GM21360 (cell line): ENCODE measurements around the gene ATXN7L1.
A peak's percentile ranks its signal among the peaks of the same experiment; 100 is the strongest.

Experiments
- ATAC-seq: cut with Tn5 transposase; IDR thresholded peaks from one replicate; pipeline ENCODE4 v1.9.1; 2021; ENCODE audit warnings: mild to moderate bottlenecking, moderate library complexity; ENCODE audit not compliant: unreplicated experiment

ATXN7L1 gene

GRCh38 chr7:105594034-105594433 is 282.4 kb downstream of the ATXN7L1 start:
- no peak for ATAC-seq

GRCh38 chr7:105591522-105591921 is 284.9 kb downstream of the ATXN7L1 start:
- no peak for ATAC-seq

DNA sequence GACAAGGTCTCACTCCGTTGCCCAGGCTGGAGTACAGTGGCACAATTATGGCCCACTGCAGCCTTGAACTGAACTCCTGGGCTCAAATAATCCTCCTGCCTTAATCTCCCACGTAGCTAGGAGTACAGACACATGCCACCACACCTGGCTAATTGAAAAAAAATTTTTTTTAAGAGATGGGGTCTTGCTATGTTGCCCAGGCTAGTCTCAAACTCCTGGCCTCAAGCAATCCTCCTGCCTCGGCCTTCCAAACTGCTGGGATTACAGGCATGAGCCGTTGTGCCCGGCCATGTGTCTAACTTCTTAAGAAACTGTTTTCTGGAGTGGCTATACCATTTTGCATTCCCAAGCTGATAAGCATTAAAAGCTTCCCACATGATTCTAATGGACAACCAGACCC is 285.6 kb downstream of the ATXN7L1 start:
- ATAC-seq = no peak

DNA sequence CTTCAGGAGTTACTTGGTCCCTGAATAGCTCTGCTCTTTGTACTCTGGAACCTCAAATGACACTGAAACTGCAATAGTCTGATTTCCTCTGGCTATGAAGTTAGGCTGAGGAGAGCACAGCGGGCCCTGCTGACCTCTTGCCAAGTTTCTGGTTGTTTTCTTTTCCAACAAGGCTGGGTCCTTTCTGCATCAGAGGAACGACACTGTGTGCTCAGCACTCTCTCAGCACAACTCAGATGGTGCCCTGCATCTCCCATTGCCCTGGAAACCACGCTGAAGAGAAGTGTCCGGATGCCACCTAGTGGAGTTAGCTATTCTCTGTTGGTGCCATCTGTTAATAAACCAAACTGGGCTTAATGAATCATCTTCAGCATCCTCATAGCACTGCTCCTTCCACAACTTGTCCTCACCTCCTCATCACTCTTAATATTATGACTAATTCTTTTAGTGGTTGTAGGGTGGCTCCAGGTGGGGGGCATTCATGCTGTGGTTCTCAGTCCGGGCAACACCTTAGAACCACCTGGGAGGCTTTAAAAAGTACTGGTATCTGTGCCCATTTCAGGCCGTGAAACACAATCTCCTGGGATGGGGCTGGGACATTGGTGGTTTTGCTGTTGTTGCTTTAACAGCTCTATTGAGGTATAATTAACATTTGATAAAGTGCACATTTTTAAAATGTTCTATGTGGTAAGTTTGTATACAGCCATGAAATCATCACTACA is 286.9 kb downstream of the ATXN7L1 start:
- peak; percentile 81 for ATAC-seq

- no peak for ATAC-seq
These were observed 288.3 kb downstream of the ATXN7L1 start for GRCh38 chr7:105587909-105588635.

- ATAC-seq = no peak
These were observed 290.4 kb downstream of the ATXN7L1 start for GRCh38 chr7:105585850-105586500.

- ATAC-seq = no peak
These were observed 292.2 kb downstream of the ATXN7L1 start for GRCh38 chr7:105584165-105584564.

GRCh38 chr7:105583061-105583460 is 293.3 kb downstream of the ATXN7L1 start:
- ATAC-seq = no peak

DNA sequence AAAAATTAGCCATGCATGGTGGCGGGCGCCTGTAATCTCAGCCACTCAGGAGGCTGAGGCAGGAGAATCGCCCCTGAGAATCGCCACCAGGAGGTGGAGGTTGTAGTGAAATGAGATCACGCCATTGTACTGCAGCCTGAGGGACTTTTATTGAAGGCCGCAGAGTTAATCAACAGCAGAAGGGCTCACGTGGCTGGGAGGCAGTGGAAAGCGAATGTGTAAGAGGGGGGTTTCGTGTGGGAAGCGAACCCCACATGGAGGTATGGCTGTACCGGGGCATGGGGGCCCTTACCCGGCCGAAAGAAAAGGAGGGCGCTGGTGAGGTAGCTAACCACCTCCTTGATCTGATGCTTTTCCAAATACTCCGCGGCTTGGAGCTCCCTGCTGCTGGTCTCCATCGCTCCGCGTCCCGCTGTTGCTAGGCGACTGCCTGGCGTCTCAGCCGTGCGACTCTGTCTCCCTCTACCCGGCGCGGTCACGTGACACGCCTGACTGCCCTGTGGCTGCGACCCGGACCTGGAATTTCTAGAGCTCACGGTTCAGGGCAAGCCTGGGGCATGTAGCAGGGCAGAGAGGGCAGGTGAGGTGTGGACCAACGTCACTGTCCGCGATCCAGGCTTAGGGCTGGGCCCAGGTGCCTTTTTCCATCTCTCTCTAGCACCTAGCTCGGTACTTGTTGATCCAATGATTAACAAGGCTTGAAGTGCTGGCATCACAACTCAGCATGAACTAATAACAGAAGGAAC is 295.2 kb downstream of the ATXN7L1 start, which contains the start of gene EFCAB10:
EFCAB10 (minus strand) TSS at position 428 of the 746 bp plus-strand sequence; CDS start at position 398, 30 bp downstream.
- peak; percentile 85 for ATAC-seq

- no peak for ATAC-seq
These were observed 296.2 kb downstream of the ATXN7L1 start for GRCh38 chr7:105580022-105580740.

GRCh38 chr7:105578496-105578895 is 297.9 kb downstream of the ATXN7L1 start:
- ATAC-seq = no peak

GRCh38 chr7:105577251-105577650 is 299.1 kb downstream of the ATXN7L1 start:
- no peak for ATAC-seq

DNA sequence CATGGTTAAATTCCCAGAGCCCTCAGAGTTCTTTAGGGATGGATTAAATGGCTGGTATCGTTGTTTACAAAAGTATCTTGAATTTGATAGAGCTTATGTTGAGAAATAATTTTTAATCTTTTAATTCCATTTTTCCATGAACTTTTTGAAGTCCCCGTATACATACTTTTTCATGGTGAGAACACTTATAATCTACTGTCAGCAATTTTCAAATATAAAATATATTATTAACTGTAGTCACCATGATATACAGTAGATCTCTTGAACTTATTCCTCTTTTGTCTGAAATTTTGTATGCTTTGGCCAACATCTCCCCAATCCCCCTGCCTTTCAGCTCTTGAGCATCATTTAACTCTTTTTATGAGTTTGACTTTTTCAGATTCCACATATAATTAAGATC is 304.5 kb downstream of the ATXN7L1 start:
- ATAC-seq = no peak

- no peak for ATAC-seq
These were observed 308.6 kb downstream of the ATXN7L1 start for GRCh38 chr7:105567821-105568220.

DNA sequence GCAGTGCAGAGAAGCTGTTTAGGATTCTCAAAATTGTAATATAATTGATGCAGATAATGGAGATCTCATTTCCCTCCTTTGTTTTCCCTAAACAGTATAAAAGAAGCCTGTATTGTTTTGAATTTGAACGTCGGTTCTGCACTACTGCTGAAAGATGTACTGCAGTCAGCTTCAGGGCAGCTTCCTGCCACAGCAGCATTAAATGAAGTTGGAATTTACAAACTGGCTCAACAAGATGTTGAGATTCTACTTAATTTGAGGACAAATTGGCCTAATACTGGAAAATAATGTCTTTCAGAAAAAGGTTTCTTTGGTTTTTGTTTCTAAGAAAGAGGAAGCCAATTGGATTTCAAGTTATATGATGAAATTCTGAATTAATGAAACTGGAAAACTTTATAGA is 309.4 kb downstream of the ATXN7L1 start:
- no peak for ATAC-seq

GRCh38 chr7:105565190-105565589 is 311.2 kb downstream of the ATXN7L1 start:
- no peak for ATAC-seq

DNA sequence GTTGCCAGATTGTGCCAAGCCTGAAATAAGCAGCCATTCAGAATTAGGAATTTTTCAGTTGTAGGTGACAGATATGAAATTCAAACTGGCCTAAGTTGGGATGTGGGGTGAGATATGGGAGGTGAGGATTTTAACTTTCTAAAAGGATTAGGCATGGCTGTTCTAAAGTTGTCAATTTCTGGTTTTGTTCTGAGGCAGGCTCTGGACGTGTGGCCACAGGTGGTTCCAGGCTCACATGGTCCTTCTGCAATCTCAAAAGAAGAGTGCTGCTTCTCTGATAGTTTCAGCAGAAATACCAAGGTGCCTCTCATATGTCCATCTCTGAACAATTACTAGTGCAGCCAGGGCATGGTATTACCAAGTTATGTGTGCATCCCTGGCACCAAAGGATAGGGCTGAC is 316.5 kb downstream of the ATXN7L1 start:
- no peak for ATAC-seq
